LNCAP (cell line): ENCODE measurements around the gene YTHDF2.

Experiments used
- TF ChIP-seq, protein P1 (sequence below): fragments of 450-650 bp; IDR thresholded peaks from 2 replicates; pipeline ENCODE4 v1.5.1; 2017; ENCODE audit warnings: mild to moderate bottlenecking

The YTHDF2 gene

DNA sequence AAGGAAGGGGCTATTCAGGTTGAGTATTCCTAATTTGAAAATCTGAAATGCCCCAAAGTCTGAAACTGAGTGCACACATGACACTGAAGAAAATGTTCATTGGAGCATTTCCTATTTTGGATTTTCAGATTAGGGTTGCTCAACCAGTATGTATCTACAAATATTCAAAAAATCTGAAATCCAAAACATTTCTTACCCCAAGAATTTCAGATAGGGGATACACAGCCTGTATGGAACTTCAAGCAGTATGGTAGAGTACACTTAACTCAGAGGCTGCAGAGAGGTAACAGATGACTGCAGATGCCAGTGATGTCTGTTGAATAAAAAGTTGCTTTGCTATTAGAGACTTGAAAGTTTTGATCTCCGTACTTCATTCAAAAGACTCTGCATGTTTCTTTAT, 19.0 kb downstream of the YTHDF2 start:
- TF ChIP-seq, protein P1, sequence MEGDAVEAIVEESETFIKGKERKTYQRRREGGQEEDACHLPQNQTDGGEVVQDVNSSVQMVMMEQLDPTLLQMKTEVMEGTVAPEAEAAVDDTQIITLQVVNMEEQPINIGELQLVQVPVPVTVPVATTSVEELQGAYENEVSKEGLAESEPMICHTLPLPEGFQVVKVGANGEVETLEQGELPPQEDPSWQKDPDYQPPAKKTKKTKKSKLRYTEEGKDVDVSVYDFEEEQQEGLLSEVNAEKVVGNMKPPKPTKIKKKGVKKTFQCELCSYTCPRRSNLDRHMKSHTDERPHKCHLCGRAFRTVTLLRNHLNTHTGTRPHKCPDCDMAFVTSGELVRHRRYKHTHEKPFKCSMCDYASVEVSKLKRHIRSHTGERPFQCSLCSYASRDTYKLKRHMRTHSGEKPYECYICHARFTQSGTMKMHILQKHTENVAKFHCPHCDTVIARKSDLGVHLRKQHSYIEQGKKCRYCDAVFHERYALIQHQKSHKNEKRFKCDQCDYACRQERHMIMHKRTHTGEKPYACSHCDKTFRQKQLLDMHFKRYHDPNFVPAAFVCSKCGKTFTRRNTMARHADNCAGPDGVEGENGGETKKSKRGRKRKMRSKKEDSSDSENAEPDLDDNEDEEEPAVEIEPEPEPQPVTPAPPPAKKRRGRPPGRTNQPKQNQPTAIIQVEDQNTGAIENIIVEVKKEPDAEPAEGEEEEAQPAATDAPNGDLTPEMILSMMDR = no peak

DNA sequence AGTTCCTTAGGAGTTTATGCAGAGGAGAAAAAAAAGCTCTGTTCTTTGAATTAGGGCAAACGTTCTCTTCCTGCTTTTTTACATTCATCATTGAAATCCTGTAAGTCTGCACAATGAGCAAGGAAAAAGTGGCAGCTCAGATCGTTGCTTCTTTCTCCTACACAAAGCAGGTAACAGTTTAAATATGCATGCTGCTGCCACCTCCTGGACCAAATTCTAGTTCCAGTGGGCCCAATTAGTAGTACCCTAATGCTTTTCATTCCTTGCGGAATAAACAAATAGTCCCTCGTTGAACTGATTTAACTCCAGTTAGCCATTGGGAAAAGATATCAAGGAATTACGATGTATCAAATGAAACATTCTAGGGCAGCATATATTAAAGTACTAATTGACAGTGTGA, 20.1 kb downstream of the YTHDF2 start:
- TF ChIP-seq, protein P1 = peak; percentile 45; the same call in 1 of the 2 replicates

DNA sequence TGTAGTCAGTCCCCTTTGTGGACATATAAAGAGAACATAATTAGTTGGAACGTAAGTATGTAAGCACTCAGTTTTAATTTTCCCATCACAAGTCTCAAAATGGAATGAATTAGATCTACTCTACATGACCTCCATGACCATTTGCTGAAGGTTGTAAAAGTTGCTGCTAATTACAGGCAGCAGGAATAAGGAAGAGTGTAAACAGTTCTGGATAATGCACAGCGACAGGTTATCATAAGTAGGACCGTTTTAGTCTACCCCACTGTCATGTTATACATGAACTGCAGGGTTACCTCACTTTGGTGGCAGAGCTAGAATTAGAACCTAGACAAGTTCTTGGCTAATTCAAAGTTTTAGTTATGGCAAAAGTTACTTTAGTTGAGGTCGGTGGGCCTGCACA, 21.7 kb downstream of the YTHDF2 start:
- TF ChIP-seq, protein P1 = no peak

DNA sequence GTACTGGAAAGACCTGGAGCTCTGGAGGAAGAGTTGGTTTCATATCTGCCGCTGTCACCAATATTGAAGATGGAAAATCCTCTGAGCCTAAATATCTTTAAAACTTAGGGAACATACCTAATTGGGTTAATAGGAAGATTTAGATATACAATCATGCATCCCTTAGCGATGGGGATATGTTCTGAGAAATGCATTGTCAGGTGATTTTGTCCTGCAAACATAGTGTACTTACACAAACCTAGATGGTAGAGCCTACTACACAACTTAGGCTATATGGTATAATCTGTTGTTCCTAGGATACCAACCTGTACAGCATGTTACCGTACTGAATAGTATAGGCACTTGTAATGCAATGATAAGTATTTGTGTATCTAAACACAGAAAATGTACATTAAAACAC, 22.5 kb downstream of the YTHDF2 start:
- TF ChIP-seq, protein P1 = no peak

DNA sequence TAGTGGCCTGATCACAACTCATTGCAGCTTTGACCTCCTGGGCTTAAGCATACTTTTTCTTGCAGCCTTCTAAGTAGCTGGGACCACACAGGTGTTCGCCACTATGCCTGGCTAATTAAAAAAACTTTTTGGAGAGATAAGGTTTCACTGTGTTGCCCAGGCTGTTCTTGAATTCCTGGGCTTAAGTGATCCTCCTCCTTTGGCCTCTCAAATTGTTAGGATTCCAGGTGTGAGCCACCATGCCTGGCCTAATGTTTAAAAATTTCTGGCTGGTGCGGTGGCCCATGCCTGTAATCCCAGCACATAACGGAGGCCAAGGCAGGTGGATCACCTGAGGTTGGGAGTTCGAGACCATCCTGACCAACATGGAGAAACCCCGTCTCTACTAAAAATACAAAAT, 24.4 kb downstream of the YTHDF2 start:
- TF ChIP-seq, protein P1 = no peak

DNA sequence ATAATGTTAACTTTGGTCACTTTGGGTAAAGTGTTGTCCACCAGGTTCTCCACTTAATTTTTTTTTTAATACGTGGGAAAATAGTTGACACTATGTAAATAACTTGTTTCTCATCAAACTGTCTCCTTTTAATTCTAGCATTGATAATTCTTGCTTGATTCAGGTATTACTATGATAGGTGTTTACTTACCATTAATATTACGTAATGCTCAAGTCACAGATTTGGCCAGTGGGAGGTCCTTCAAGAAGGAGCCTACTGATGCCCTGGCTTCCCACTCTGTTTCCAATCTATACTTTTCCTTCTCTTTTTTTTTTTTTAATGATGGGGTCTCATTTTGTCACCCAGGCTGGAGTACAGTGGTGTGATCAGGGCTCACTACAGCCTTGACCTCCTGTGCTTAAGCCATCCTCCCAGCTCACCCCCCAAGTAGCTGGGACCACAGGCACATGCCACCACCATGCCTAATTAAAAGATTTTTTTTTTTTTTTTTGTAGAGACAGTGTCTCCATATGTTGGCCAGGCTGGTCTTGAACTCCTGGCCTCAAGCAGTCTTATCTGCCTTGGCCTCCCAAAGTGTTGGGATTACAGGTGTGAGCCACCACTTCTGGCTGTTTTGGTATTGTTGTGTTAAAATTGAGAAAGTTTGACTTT, 29.9 kb downstream of the YTHDF2 start:
- TF ChIP-seq, protein P1 = no peak

DNA sequence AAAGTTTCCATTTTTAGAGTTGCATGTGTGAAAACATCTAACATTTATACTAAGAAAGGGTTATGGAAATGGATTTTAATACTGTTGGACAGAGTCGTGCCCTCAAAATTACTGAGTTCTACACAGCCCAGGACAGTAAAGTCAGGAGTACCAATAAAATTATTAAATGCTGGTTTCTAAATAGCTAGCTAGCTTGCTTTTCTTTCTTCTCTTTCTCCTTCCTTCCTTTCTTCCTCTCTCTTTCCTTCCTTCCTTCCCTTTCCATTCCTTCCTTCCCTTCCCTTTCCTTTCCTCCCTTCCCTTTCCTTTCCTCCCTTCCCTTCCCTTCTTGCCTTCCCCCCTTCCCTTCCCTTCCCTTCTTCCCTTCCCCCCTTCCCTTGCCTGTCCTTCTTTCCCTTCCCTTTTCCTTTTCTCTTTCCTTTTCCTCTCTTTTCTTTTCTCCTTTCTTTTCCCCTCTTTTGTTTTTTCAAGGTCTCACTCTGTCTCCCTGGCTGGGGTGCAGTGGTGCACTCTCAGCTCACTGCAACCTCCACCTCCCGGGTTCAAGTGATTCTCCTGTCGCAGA, 33.9 kb downstream of the YTHDF2 start:
- TF ChIP-seq, protein P1 = no peak
